Activated CD4-positive, alpha-beta T cell treated with anti-CD3 and anti-CD28 coated beads, Interleukin-2, amount 50 U/mL, for 16 hours (primary cell): ENCODE results near the gene FDX2.
"Not testable (repeated sequence)": the region's sequence is repeated elsewhere in the genome, so short reads cannot be mapped to it uniquely, and the experiment has no call there.

ENCODE experiments used
- DNase-seq: peaks from one replicate; pipeline ENCODE4 v3.0.0-alpha.2; 2020

The FDX2 gene

DNA sequence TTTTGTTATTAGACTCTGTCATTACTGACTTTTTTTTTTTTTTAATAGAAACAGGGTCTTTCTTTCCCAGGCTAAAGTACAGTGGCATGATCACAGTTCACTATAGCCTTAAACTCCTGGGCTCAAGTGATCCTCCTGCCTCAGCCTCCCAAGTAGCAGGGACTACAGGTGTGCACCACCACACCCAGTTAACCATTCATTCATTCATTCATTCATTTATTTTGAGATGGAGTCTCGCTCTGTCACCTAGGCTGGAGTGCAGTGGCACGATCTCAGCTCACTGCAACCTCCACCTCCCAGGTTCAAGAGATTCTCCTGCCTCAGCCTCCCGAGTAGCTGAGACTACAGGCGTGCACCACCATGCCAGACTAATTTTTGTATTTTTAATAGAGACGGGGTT lies 33.8 kb downstream of the FDX2 start:
- not testable (repeated sequence) for DNase-seq

DNA sequence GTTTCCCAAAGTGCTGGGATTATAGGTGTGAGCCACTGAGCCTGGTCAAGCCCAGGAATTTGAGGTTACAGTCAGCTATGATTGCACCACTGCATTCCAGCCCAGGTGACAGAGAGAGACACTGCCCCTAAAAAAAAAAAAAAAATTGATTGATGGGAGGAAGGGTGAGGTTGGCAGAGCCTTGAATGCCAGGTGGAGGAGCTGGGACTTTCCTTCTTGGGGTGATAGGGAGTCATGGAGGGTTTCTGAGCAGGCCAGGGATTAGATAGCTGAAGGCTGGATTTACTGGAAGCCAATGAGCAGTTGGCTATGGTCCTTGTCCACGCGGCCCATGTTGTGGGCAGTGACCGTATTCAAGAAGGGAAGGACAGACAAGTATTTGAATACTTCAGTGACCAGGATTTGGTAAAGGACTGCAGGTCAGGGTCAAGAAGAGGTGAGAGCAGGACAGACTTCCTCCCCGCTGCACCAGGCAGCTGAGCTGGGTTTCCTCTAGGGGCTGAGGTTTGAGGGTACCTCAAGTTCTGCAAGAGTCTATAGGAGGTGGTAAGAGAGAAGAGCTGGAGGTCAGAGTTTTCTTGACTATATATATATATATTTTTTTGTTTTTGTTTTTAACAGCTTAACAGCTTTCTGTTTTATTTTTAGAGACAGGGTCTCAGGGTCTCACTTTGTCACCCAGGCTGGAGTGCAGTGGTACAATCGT lies 35.9 kb downstream of the FDX2 start:
- no peak for DNase-seq

DNA sequence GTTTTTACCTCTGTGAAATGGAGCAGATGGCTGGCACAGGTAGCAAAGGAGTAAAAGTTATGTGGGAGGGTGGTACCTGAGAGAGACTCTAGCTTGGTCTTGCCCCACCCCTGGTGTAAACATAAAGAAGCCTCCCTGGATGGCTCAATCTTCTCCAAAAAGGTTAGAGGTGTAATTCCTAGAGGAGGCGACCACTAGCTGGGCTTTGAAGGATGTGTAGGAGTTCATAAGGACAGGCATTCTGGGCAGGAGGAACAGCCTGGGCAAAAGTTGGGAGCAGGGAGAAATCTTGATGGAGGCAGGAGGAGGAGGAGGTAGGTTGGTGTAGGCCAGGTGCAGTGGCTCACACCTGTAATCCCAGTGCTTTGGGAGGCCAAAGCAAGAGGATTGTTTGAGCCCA lies 36.9 kb downstream of the FDX2 start:
- DNase-seq, result no peak

DNA sequence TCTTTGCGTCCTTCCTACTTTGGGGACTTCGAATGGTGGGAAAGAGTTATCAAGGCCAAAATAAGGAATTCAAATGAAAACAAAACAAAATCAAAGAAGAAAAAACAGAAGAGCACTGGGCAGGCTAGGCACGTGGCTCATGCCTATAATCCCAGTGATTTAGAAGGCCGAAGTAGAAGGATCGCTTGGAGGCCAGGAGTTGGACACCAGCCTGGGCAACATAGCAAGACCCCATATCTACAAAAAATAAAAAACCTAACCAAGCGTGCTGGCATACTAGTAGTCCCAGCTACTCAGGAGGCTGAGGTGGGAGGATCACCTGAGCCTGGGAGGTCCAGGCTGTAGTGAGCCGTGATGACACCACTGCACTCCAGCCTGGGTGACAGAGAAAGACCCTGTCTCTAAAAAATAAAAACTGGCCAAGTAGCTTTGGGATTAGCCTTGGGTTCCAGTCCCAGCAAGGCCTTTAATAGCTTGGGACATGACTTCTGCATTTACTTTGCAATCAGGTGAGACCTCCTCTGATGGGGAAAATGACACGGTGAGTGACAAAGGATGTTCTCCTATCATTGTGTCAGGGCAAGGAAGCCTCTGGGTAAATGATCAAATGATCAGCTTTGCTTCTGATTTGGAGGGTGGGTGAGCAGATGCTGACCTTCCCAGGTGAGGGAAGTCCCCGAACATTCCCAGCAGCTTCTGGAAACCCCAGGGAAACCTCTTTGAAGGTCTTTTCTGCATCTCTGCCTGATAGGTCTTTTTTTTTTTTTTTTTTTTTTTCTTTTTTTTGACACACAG lies 37.8 kb downstream of the FDX2 start:
- no peak for DNase-seq

DNA sequence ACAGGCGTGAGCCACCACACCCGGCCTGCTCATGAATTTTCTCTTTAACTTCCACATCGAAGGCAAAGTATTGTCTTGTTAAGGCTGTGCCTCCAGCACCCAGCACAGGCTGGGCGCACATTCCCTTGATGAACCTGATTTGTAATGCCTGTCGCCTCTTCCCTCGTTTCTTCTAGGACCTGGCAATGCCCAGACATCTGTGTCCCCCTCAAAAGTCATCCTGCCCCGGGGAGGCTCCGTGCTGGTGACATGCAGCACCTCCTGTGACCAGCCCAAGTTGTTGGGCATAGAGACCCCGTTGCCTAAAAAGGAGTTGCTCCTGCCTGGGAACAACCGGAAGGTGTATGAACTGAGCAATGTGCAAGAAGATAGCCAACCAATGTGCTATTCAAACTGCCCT lies 41.2 kb downstream of the FDX2 start:
- DNase-seq, result no peak

DNA sequence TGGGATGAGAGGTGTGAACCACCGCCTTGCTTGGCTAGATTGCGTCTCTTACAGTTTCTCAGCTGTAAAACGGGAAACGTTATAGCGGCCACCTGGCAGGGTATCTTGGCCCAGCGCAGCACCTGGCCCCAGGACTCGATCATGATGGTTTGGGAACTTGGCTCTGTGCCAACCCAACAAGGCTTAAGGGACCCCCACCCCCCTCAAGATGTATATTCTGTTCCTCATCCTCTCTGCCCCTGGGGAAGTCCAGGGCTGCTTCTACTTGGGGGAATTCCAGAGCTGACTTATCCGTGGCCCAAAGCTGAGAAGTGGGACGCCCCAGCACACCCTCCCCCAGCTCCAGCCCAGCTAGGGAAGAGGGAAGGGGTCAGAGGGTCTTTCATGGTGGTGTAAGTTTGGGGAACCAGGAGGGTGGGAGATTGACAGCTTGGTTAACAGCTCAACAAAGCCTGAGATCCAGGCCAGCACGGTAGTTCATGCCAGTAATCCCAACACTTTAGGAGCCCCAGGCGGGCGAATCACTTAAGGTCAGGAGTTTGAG lies 44.2 kb downstream of the FDX2 start:
- peak; percentile 46 for DNase-seq

DNA sequence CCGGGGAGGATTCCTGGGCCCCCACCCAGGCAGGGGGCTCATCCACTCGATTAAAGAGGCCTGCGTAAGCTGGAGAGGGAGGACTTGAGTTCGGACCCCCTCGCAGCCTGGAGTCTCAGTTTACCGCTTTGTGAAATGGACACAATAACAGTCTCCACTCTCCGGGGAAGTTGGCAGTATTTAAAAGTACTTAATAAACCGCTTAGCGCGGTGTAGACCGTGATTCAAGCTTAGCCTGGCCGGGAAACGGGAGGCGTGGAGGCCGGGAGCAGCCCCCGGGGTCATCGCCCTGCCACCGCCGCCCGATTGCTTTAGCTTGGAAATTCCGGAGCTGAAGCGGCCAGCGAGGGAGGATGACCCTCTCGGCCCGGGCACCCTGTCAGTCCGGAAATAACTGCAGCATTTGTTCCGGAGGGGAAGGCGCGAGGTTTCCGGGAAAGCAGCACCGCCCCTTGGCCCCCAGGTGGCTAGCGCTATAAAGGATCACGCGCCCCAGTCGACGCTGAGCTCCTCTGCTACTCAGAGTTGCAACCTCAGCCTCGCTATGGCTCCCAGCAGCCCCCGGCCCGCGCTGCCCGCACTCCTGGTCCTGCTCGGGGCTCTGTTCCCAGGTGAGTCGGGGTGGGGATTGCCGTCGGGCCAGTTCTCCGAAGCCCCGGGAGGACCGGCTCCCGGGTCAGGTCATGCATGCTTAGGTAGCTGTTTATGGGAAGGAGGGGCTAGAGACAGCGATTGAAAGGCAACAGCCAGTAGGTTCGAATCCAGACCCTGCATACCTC lies 45.0 kb downstream of the FDX2 start, which contains the start of gene ICAM1:
Gene ICAM1 (plus strand): TSS at position 505 of the 779 bp plus-strand sequence. CDS start 40 bp downstream, at position 545.
- DNase-seq, result peak; percentile 90

DNA sequence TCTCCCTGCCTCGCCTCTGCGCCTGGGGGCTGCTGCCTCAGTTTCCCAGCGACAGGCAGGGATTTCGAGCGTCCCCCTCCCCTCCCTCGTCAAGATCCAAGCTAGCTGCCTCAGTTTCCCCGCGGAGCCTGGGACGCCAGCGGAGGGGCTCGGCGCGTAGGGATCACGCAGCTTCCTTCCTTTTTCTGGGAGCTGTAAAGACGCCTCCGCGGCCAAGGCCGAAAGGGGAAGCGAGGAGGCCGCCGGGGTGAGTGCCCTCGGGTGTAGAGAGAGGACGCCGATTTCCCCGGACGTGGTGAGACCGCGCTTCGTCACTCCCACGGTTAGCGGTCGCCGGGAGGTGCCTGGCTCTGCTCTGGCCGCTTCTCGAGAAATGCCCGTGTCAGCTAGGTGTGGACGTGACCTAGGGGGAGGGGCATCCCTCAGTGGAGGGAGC lies 45.6 kb downstream of the FDX2 start:
- peak; percentile 84 for DNase-seq

DNA sequence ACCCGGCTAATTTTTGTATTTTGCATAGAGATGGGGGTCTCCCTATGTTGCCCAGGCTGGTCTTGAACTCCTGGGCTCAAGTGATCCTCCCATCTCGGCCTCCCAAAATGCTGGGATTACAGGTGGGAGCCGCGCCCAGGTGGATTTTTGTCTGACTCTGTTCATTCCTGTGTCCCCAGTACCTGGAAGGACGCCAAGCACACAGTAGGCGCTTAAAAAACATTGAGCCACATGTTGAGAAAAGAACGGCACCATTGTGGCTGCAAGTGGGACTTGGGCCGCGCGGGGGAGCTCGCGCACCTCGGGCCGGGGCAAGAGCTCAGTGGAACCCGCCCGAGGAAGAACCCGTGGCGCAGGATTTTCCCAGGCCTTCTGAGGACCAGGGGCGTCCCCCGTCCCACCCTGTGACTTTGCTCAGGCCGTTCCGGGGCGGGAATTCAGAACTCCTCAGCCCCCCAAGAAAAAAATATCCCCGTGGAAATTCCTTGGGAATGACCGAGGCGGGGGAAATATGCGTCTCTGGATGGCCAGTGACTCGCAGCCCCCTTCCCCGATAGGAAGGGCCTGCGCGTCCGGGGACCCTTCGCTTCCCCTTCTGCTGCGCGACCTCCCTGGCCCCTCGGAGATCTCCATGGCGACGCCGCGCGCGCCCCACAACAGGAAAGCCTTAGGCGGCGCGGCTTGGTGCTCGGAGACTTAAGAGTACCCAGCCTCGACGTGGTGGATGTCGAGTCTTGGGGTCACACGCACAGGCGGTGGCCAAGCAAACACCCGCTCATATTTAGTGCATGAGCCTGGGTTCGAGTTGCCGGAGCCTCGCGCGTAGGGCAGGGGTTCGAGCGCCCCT lies 46.3 kb downstream of the FDX2 start:
- DNase-seq, result peak; percentile 91

DNA sequence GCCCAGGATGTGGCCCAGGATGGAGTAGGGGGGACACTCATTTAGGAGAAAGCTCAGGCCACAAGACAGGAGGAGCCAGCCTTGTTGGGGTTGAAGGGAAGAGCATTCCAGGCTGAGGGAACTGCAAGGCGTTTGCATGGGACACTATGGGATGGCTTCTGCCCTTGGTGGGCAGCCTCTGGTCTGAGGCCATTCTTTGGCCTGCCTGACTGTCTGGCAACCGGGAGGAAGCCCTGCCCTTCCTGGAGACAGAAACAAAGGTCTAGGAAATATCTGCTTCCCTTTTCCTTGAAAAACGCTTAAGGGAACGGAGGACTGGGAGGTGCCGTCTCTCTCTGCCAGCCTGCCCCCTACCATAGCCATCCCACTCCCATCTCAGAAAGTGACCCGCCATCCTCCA lies 47.7 kb downstream of the FDX2 start:
- DNase-seq, result no peak

DNA sequence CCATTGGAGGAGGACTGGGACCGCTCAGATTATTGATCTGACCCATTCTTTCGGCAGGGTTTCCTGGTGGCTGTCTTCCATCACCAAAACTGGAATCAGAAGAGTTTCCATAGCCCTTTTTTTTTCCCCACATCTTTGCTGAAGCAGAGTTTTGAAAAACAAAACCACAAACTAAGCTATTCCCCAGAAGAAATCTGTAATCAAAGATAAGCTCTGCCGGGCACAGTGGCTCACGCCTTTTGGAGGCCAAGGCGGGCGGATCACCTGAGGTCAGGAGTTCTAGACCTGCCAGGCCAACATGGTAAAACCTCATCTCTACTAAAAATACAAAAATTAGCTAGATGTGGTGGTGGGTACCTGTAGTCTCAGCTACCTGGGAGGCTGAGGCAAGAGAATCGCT lies 49.1 kb downstream of the FDX2 start:
- no peak for DNase-seq

DNA sequence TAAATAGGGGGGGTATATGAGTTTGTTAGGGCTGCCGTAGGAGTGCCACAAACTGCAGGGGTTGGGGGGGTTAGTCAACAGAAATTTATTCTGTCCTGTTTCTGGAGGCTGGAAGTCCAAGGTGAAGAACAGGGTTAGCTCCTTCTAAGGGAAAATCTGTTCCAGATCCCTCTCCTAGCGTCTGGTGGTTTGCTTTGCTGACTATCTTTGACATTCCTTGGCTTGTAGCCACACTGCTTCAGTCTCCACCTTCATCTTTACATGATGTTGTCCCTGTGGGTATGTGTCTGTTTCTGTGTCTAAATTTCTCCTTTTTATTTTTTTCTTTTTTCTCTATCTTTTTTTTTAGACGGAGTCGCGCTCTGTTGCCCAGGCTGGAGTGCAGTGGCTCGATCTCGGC lies 53.0 kb downstream of the FDX2 start:
- no peak for DNase-seq

DNA sequence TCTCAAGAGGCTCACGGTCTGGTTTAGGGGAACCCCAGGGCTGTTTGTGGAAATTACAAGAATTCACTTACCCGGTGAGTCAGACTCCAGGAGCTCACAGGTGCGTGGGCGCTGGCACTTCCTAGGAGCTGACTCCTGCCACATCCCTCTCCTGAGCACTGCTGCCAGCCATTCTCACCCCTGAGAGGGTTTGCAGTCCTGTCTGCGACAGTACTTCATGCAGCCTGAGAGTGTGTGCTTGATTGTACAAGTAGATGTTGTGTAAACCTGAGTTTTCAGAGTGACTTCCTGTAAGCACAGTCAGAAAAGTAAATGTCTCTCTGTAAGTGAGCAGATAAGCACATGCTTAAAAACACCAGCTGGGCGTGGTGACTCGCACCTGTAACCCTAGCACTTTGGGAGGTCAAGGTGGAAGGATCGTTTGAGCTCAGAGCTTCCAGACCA lies 55.7 kb downstream of the FDX2 start:
- peak; percentile 71 for DNase-seq
